Upper lobe of right lung (tissue), 1 donor: Measurements from ENCODE around the gene SAP30BP. TPM values are rescaled to one million over a fixed set of nuclear protein-coding genes. Genes with fewer than 3 reads are reported as not detected.

ENCODE experiments used
- ATAC-seq: fragments of 200-7000 bp; cut with Tn5 transposase; one replicate; pipeline ENCODE4 v1.9.1; 2020; ENCODE audit warnings: mild to moderate bottlenecking, moderate library complexity
- DNase-seq: peaks from one replicate; pipeline ENCODE4 v3.0.0-alpha.2; 2020
- H3K27ac ChIP-seq: fragments of 200-600 bp; one replicate; pipeline ENCODE4 v1.8.0; 2022
- H3K27me3 ChIP-seq: fragments of 200-600 bp; one replicate; pipeline ENCODE4 v1.8.0; 2022; ENCODE audit warnings: mild to moderate bottlenecking
- H3K36me3 ChIP-seq: fragments of 200-600 bp; one replicate; pipeline ENCODE4 v1.8.0; 2022
- H3K4me1 ChIP-seq: fragments of 200-600 bp; one replicate; pipeline ENCODE4 v1.8.0; 2022
- H3K4me3 ChIP-seq: fragments of 200-600 bp; one replicate; pipeline ENCODE4 v1.8.0; 2022; ENCODE audit warnings: mild to moderate bottlenecking
- H3K9me3 ChIP-seq: fragments of 200-600 bp; one replicate; pipeline ENCODE4 v1.8.0; 2022
- CTCF ChIP-seq: fragments of 200-600 bp; IDR thresholded peaks from one replicate; pipeline ENCODE4 v1.8.0; 2022; ENCODE audit warnings: antibody characterized with exemption
- intact Hi-C: fragments of 100-400 bp; cut with DNase I; formaldehyde crosslinking; loops from one replicate; pipeline ENCODE4 v1.11.0; 2022
- total RNA-seq: library from RNA; stranded (reverse); fragmentation: NEBNext Ultra II Directional; extraction: Animal tissue kit (Norgen Biotek cat#: 25700); gene quantifications from one replicate; pipeline ENCODE4 v1.2.1, GENCODE V29; 2021
- donor health status: DM: no; HTN: yes; CAD: no; lungs with severe emphysema.

Gene SAP30BP
- total RNA-seq, 1 donor from 2014 or later, result 71.4 TPM

GRCh38 chr17:75642182-75642783 is 24.9 kb upstream of the SAP30BP start:
- TF ChIP-seq CTCF, result no peak
- H3K27ac ChIP-seq, result peak overlapping the region; percentile 60
- no peaks in the 10 kb centered on the region for H3K27me3 ChIP-seq
- no peaks in the 10 kb centered on the region for H3K9me3 ChIP-seq
- no peak overlapping the region for H3K4me3 ChIP-seq
- no peak for DNase-seq
- intact Hi-C loops, result no loop called here
- H3K4me1 ChIP-seq, result peaks cover 17% of the 10 kb centered on the region
- ATAC-seq, result peak; percentile 8
- no peaks in the 10 kb centered on the region for H3K36me3 ChIP-seq

GRCh38 chr17:75642784-75643642 is 24.1 kb upstream of the SAP30BP start:
- no peak for TF ChIP-seq CTCF
- Histone ChIP-seq H3K27ac (peak overlapping the region; percentile 31), H3K36me3 (no peaks in the 10 kb centered on the region), H3K4me3 (no peak overlapping the region), H3K4me1 (peaks cover 16% of the 10 kb centered on the region), H3K9me3 (no peaks in the 10 kb centered on the region), H3K27me3 (no peaks in the 10 kb centered on the region)
- DNase-seq, result no peak
- intact Hi-C loops, result no loop called here
- no peak for ATAC-seq

- no peak for DNase-seq
- no peak overlapping the region for H3K4me3 ChIP-seq
- H3K27ac ChIP-seq, result peak overlapping the region; percentile 47
Observed at GRCh38 chr17:75643643-75644017, 23.5 kb upstream of the SAP30BP start.

GRCh38 chr17:75645501-75645888 is 21.6 kb upstream of the SAP30BP start:
- Histone ChIP-seq H3K9me3 (no peaks in the 10 kb centered on the region), H3K36me3 (peaks cover 16% of the 10 kb centered on the region), H3K27ac (peak overlapping the region; percentile 89), H3K4me1 (peaks cover 16% of the 10 kb centered on the region), H3K27me3 (no peaks in the 10 kb centered on the region), H3K4me3 (no peak overlapping the region)
- no peak for TF ChIP-seq CTCF
- intact Hi-C loops, result no loop called here
- ATAC-seq, result peak; percentile 79
- peak; percentile 75 for DNase-seq

More at GRCh38 chr17:75643643-75644017, 23.5 kb upstream of the SAP30BP start:
- H3K27me3 ChIP-seq, result no peaks in the 10 kb centered on the region
- no peak for TF ChIP-seq CTCF
- no peaks in the 10 kb centered on the region for H3K36me3 ChIP-seq
- intact Hi-C loops, result no loop called here
- H3K4me1 ChIP-seq, result peaks cover 16% of the 10 kb centered on the region
- H3K9me3 ChIP-seq, result no peaks in the 10 kb centered on the region
- no peak for ATAC-seq

- intact Hi-C loops, result no loop called here
- Histone ChIP-seq H3K27me3 (no peaks in the 10 kb centered on the region), H3K4me1 (peaks cover 16% of the 10 kb centered on the region), H3K36me3 (peaks cover 22% of the 10 kb centered on the region), H3K9me3 (no peaks in the 10 kb centered on the region), H3K4me3 (no peak overlapping the region), H3K27ac (peak overlapping the region; percentile 89)
- ATAC-seq, result peak; percentile 92
- TF ChIP-seq CTCF, result no peak
- peak; percentile 91 for DNase-seq
Observed at GRCh38 chr17:75645889-75646637, 21.1 kb upstream of the SAP30BP start.
